ENCODE data around the gene PAAF1. TPM values are rescaled to one million over a fixed set of nuclear protein-coding genes. Genes with fewer than 3 reads are reported as not detected.

PAAF1 gene
- total RNA-seq, 2 donors from 2014 or later = 8.7 to 8.8 TPM

DNA sequence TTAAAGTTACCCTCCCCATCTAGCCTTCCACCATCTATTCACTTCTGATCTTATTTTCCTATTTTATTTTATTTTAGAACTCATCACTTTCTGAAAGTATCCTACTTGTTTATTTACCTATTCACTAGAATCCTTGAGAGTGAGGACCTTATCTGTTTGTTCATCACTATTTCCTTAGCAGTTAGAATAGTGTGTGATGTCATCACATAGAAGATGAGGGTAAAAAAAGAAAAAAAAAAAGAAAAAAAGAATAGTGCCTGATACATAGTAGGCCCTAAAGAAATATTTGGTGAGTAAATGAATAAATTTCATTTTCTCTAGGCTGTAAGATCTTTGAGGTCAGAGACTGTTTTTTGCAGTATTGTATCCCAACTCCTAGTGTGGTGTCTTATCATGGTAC lies 36.7 kb downstream of the PAAF1 start:
- peaks cover 21% of the 10 kb centered on the region for H3K36me3 ChIP-seq
- no peak for DNase-seq (ENCODE audit: low spot score)
- H3K9me3 ChIP-seq = no peaks in the 10 kb centered on the region

DNA sequence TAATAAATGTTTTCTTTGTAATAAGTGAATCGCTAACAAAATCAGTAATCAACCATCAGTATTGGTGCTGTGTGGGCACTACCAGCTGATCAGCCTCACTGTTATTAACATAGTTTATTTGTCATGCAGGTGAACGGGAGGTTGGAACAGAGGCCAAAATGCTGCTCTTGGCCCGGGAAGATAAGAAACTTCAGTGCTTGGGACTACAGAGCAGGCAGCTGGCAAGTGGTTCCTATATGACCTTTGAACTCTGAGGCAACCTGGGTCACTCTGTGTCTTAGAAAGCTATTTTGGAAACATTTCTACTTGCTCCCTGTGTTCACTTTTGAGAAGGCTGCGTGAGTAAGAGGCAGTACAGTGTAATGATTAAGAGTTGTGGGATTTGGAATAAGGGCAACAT lies 37.5 kb downstream of the PAAF1 start:
- H3K36me3 ChIP-seq = peaks cover 25% of the 10 kb centered on the region
- DNase-seq (ENCODE audit: low spot score) = no peak
- no peaks in the 10 kb centered on the region for H3K9me3 ChIP-seq
- no peaks in the 10 kb centered on the region for H3K27me3 ChIP-seq (replicated peaks; ENCODE audit: insufficient read depth)
- no peak overlapping the region for H3K4me3 ChIP-seq
- no peaks in the 10 kb centered on the region for H3K4me1 ChIP-seq (ENCODE audit: control insufficient read depth in 1 of 2, low read depth in 2 of 2)
- TF ChIP-seq, protein P1, sequence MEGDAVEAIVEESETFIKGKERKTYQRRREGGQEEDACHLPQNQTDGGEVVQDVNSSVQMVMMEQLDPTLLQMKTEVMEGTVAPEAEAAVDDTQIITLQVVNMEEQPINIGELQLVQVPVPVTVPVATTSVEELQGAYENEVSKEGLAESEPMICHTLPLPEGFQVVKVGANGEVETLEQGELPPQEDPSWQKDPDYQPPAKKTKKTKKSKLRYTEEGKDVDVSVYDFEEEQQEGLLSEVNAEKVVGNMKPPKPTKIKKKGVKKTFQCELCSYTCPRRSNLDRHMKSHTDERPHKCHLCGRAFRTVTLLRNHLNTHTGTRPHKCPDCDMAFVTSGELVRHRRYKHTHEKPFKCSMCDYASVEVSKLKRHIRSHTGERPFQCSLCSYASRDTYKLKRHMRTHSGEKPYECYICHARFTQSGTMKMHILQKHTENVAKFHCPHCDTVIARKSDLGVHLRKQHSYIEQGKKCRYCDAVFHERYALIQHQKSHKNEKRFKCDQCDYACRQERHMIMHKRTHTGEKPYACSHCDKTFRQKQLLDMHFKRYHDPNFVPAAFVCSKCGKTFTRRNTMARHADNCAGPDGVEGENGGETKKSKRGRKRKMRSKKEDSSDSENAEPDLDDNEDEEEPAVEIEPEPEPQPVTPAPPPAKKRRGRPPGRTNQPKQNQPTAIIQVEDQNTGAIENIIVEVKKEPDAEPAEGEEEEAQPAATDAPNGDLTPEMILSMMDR (IDR thresholded peaks at IDR 0.05) = no peak
- no peak for ATAC-seq (ENCODE audit: insufficient number of reproducible peaks, low FRiP score, low read depth)
- H3K27ac ChIP-seq = no peak overlapping the region

More for the DNA sequence above, 36.7 kb downstream of the PAAF1 start:
- Histone ChIP-seq H3K27ac (no peak overlapping the region), H3K27me3 (replicated peaks; ENCODE audit: insufficient read depth) (no peaks in the 10 kb centered on the region), H3K4me3 (no peak overlapping the region), H3K4me1 (ENCODE audit: control insufficient read depth in 1 of 2, low read depth in 2 of 2) (no peaks in the 10 kb centered on the region)
- TF ChIP-seq, protein P1 (IDR thresholded peaks at IDR 0.05) = no peak
- no peak for ATAC-seq (ENCODE audit: insufficient number of reproducible peaks, low FRiP score, low read depth)

DNA sequence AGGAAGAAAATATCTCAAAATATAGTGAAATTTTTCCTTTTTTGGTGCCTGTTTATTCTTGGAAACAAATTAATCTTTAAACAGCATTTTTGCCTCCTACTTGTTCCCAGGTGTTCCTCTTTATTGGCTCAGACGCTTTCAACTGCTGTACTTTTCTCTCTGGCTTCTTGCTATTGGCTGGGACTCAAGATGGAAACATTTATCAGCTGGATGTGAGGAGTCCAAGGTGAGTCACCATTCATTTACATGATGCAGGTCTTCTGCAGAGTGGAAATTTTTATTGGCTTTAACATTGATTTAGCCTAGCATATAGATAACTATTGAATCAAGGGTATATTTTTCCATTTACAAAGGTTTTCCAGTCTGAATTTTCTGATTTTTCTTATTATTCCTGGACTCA lies 39.6 kb downstream of the PAAF1 start:
- ATAC-seq (ENCODE audit: insufficient number of reproducible peaks, low FRiP score, low read depth) (no peak), DNase-seq (ENCODE audit: low spot score) (no peak)
- Histone ChIP-seq H3K9me3 (no peaks in the 10 kb centered on the region), H3K4me1 (ENCODE audit: control insufficient read depth in 1 of 2, low read depth in 2 of 2) (no peaks in the 10 kb centered on the region), H3K4me3 (no peak overlapping the region), H3K27me3 (replicated peaks; ENCODE audit: insufficient read depth) (no peaks in the 10 kb centered on the region), H3K27ac (no peak overlapping the region), H3K36me3 (peaks cover 24% of the 10 kb centered on the region)
- TF ChIP-seq, protein P1 (IDR thresholded peaks at IDR 0.05) = no peak

DNA sequence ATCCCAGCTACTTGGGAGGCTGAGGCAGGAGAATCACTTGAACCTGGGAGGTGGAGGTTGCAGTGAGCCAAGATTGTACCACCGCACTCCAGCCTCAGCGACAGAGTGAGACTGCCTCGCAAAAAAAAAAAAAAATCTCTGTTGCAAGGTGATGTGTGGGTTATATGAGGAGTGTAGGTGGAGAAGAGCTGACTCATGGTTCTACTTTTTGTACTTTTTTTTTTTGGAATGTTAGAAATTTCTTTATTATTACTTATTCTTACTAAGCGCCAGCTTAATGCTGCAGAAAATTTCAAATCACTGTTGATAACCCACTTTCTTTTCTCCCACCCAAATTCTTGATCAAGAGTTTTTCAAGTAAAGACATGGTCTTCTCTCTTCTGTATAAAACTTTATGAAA lies 44.4 kb downstream of the PAAF1 start:
- ATAC-seq (ENCODE audit: insufficient number of reproducible peaks, low FRiP score, low read depth) (no peak), DNase-seq (ENCODE audit: low spot score) (no peak)
- Histone ChIP-seq H3K4me3 (no peak overlapping the region), H3K27ac (no peak overlapping the region), H3K27me3 (replicated peaks; ENCODE audit: insufficient read depth) (no peaks in the 10 kb centered on the region), H3K9me3 (no peaks in the 10 kb centered on the region), H3K36me3 (peaks cover 19% of the 10 kb centered on the region), H3K4me1 (ENCODE audit: control insufficient read depth in 1 of 2, low read depth in 2 of 2) (no peaks in the 10 kb centered on the region)
- TF ChIP-seq, protein P1 (IDR thresholded peaks at IDR 0.05) = no peak

DNA sequence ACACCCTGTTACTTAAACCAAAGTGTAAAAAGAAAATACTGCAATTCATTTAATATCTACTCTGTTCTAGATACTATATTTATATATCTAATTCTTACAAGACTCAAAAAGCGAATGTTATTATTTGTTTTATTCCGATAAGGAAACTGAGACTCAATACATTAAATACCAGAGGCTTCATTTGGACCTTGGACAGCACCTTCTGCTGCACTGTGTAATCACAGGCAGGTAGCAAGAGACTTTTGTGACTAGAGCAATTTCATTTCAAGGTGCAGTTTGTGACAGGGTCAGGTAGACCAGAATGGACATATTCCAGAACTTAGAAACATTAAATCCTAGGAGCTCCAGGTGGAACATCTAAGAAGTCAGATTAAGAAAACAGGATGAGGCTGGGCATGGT lies 52.6 kb downstream of the PAAF1 start:
- TF ChIP-seq, protein P1 (IDR thresholded peaks at IDR 0.05) = no peak
- no peak for DNase-seq (ENCODE audit: low spot score)
- Histone ChIP-seq H3K9me3 (no peaks in the 10 kb centered on the region), H3K4me3 (no peak overlapping the region), H3K27ac (no peak overlapping the region), H3K27me3 (replicated peaks; ENCODE audit: insufficient read depth) (no peaks in the 10 kb centered on the region), H3K4me1 (ENCODE audit: control insufficient read depth in 1 of 2, low read depth in 2 of 2) (no peaks in the 10 kb centered on the region), H3K36me3 (peaks cover 28% of the 10 kb centered on the region)
- no peak for ATAC-seq (ENCODE audit: insufficient number of reproducible peaks, low FRiP score, low read depth)

All from thoracic aorta (tissue), 2 donors.